ENCODE results near the gene CCDC90B.
A peak's percentile ranks its signal among the peaks of the same experiment; 100 is the strongest.
"Not testable (repeated sequence)": the region's sequence is repeated elsewhere in the genome, so short reads cannot be mapped to it uniquely, and the experiment has no call there.

The CCDC90B gene
- 33.3 to 35.1 (median 34.5) reads per million in 3 donors for total RNA-seq

GRCh38 chr11:83285771-83286528 is at the start of gene CCDC90B:
TSS of gene CCDC90B (minus strand) at chr11:83286367. CDS start at chr11:83285972, 395 bp downstream.
- H3K4me1 ChIP-seq (ENCODE audit: control insufficient read depth, insufficient read depth, low read length, poor library complexity, severe bottlenecking): peaks cover 4% of the 10 kb centered on the region
- no peaks in the 10 kb centered on the region for H3K27me3 ChIP-seq (replicated peaks; ENCODE audit: control insufficient read depth, insufficient read depth, low read length, poor library complexity, severe bottlenecking)
- H3K36me3 ChIP-seq (ENCODE audit: control insufficient read depth, insufficient read depth, low read length): no peaks in the 10 kb centered on the region
- H3K27ac ChIP-seq (ENCODE audit: insufficient read depth, low read length, poor library complexity, severe bottlenecking): peak within 1 kb of the TSS; percentile 97
- no peaks in the 10 kb centered on the region for H3K9me3 ChIP-seq (ENCODE audit: control insufficient read depth, low read length)
- peak within 1 kb of the TSS; percentile 95 for H3K4me3 ChIP-seq (ENCODE audit: insufficient read depth, low read depth, low read length, poor library complexity, severe bottlenecking)
- DNase-seq: peak; percentile 83 to 91 (median 90)

- Histone ChIP-seq H3K4me1 (ENCODE audit: control insufficient read depth, insufficient read depth, low read length, poor library complexity, severe bottlenecking) (no peaks in the 10 kb centered on the region), H3K9me3 (ENCODE audit: control insufficient read depth, low read length) (no peaks in the 10 kb centered on the region), H3K27me3 (replicated peaks; ENCODE audit: control insufficient read depth, insufficient read depth, low read length, poor library complexity, severe bottlenecking) (no peaks in the 10 kb centered on the region), H3K36me3 (ENCODE audit: control insufficient read depth, insufficient read depth, low read length) (no peaks in the 10 kb centered on the region), H3K4me3 (ENCODE audit: insufficient read depth, low read depth, low read length, poor library complexity, severe bottlenecking) (no peak overlapping the region), H3K27ac (ENCODE audit: insufficient read depth, low read length, poor library complexity, severe bottlenecking) (no peak overlapping the region)
- DNase-seq: no peak
Measured at GRCh38 chr11:83335446-83336070, 49.4 kb upstream of the CCDC90B start.

- H3K9me3 ChIP-seq (ENCODE audit: control insufficient read depth, low read length): no peaks in the 10 kb centered on the region
- H3K27me3 ChIP-seq (replicated peaks; ENCODE audit: control insufficient read depth, insufficient read depth, low read length, poor library complexity, severe bottlenecking): no peaks in the 10 kb centered on the region
- H3K4me3 ChIP-seq (ENCODE audit: insufficient read depth, low read depth, low read length, poor library complexity, severe bottlenecking): no peak overlapping the region
- no peak for DNase-seq
- H3K36me3 ChIP-seq (ENCODE audit: control insufficient read depth, insufficient read depth, low read length): no peaks in the 10 kb centered on the region
- no peak overlapping the region for H3K27ac ChIP-seq (ENCODE audit: insufficient read depth, low read length, poor library complexity, severe bottlenecking)
- H3K4me1 ChIP-seq (ENCODE audit: control insufficient read depth, insufficient read depth, low read length, poor library complexity, severe bottlenecking): no peaks in the 10 kb centered on the region
Measured at GRCh38 chr11:83330303-83330702, 44.1 kb upstream of the CCDC90B start.

DNA sequence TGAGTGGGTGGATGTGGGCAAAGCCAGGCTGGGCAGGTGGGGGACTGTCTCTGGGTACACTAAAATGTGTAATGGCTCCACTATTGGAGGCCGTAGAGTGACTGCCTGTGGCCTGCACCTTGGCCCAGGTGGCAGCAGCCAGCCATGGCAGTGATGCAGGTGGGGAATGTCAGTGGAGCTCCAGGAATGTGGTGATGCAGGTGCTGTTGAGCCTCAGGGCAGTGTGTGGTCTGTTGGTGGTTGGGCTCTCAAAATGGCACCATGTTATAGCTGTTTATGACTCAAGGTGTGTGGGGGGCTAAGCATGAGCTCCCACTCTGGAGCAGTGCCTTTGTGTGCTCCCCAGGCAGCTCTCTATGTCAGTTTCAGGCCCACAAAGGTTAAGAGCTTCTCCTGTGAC is 40.2 kb upstream of the CCDC90B start:
- no peaks in the 10 kb centered on the region for H3K9me3 ChIP-seq (ENCODE audit: control insufficient read depth, low read length)
- no peaks in the 10 kb centered on the region for H3K36me3 ChIP-seq (ENCODE audit: control insufficient read depth, insufficient read depth, low read length)
- no peaks in the 10 kb centered on the region for H3K27me3 ChIP-seq (replicated peaks; ENCODE audit: control insufficient read depth, insufficient read depth, low read length, poor library complexity, severe bottlenecking)
- H3K27ac ChIP-seq (ENCODE audit: insufficient read depth, low read length, poor library complexity, severe bottlenecking): no peak overlapping the region
- no peak for DNase-seq
- no peaks in the 10 kb centered on the region for H3K4me1 ChIP-seq (ENCODE audit: control insufficient read depth, insufficient read depth, low read length, poor library complexity, severe bottlenecking)
- H3K4me3 ChIP-seq (ENCODE audit: insufficient read depth, low read depth, low read length, poor library complexity, severe bottlenecking): no peak overlapping the region

- H3K27ac ChIP-seq (ENCODE audit: insufficient read depth, low read length, poor library complexity, severe bottlenecking): no peak overlapping the region
- no peaks in the 10 kb centered on the region for H3K9me3 ChIP-seq (ENCODE audit: control insufficient read depth, low read length)
- no peaks in the 10 kb centered on the region for H3K4me1 ChIP-seq (ENCODE audit: control insufficient read depth, insufficient read depth, low read length, poor library complexity, severe bottlenecking)
- no peaks in the 10 kb centered on the region for H3K36me3 ChIP-seq (ENCODE audit: control insufficient read depth, insufficient read depth, low read length)
- H3K4me3 ChIP-seq (ENCODE audit: insufficient read depth, low read depth, low read length, poor library complexity, severe bottlenecking): no peak overlapping the region
- DNase-seq: no peak
- no peaks in the 10 kb centered on the region for H3K27me3 ChIP-seq (replicated peaks; ENCODE audit: control insufficient read depth, insufficient read depth, low read length, poor library complexity, severe bottlenecking)
Measured at GRCh38 chr11:83319346-83319745, 33.2 kb upstream of the CCDC90B start.

DNA sequence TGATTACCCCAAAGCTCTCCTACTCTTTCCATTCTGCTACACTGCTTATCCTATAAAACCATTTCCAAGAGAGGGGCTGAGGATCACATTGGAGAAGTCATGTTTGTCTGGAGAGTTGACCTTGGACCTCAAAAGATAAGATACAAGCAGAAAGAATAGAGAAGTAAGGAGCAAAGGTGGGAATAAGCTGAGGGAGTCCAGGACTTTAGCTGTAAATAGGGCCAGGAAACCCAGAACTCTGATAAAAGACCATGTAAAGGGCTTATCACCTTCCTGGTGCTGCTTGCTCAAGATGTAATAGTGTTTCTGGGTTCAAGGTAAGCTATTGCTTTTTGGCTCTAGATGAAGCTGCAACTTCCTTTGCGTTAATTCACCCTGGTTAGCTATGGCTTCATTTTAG is 32.8 kb upstream of the CCDC90B start:
- Histone ChIP-seq H3K27ac (ENCODE audit: insufficient read depth, low read length, poor library complexity, severe bottlenecking) (no peak overlapping the region), H3K4me3 (ENCODE audit: insufficient read depth, low read depth, low read length, poor library complexity, severe bottlenecking) (no peak overlapping the region), H3K27me3 (replicated peaks; ENCODE audit: control insufficient read depth, insufficient read depth, low read length, poor library complexity, severe bottlenecking) (no peaks in the 10 kb centered on the region), H3K9me3 (ENCODE audit: control insufficient read depth, low read length) (no peaks in the 10 kb centered on the region), H3K4me1 (ENCODE audit: control insufficient read depth, insufficient read depth, low read length, poor library complexity, severe bottlenecking) (no peaks in the 10 kb centered on the region), H3K36me3 (ENCODE audit: control insufficient read depth, insufficient read depth, low read length) (no peaks in the 10 kb centered on the region)
- no peak for DNase-seq

GRCh38 chr11:83317757-83318690 is 31.9 kb upstream of the CCDC90B start:
- no peaks in the 10 kb centered on the region for H3K27me3 ChIP-seq (replicated peaks; ENCODE audit: control insufficient read depth, insufficient read depth, low read length, poor library complexity, severe bottlenecking)
- no peaks in the 10 kb centered on the region for H3K9me3 ChIP-seq (ENCODE audit: control insufficient read depth, low read length)
- no peak overlapping the region for H3K27ac ChIP-seq (ENCODE audit: insufficient read depth, low read length, poor library complexity, severe bottlenecking)
- no peak for DNase-seq
- H3K4me3 ChIP-seq (ENCODE audit: insufficient read depth, low read depth, low read length, poor library complexity, severe bottlenecking): no peak overlapping the region
- no peaks in the 10 kb centered on the region for H3K36me3 ChIP-seq (ENCODE audit: control insufficient read depth, insufficient read depth, low read length)
- no peaks in the 10 kb centered on the region for H3K4me1 ChIP-seq (ENCODE audit: control insufficient read depth, insufficient read depth, low read length, poor library complexity, severe bottlenecking)

- not testable (repeated sequence) for DNase-seq; H3K27me3 ChIP-seq (replicated peaks; ENCODE audit: control insufficient read depth, insufficient read depth, low read length, poor library complexity, severe bottlenecking); H3K36me3 ChIP-seq (ENCODE audit: control insufficient read depth, insufficient read depth, low read length); H3K27ac ChIP-seq (ENCODE audit: insufficient read depth, low read length, poor library complexity, severe bottlenecking); H3K4me1 ChIP-seq (ENCODE audit: control insufficient read depth, insufficient read depth, low read length, poor library complexity, severe bottlenecking); H3K4me3 ChIP-seq (ENCODE audit: insufficient read depth, low read depth, low read length, poor library complexity, severe bottlenecking); H3K9me3 ChIP-seq (ENCODE audit: control insufficient read depth, low read length)
Measured at GRCh38 chr11:83316897-83317268, 30.7 kb upstream of the CCDC90B start.

- not testable (repeated sequence) for H3K27me3 ChIP-seq (replicated peaks; ENCODE audit: control insufficient read depth, insufficient read depth, low read length, poor library complexity, severe bottlenecking); DNase-seq; H3K4me3 ChIP-seq (ENCODE audit: insufficient read depth, low read depth, low read length, poor library complexity, severe bottlenecking); H3K27ac ChIP-seq (ENCODE audit: insufficient read depth, low read length, poor library complexity, severe bottlenecking); H3K36me3 ChIP-seq (ENCODE audit: control insufficient read depth, insufficient read depth, low read length); H3K4me1 ChIP-seq (ENCODE audit: control insufficient read depth, insufficient read depth, low read length, poor library complexity, severe bottlenecking); H3K9me3 ChIP-seq (ENCODE audit: control insufficient read depth, low read length)
Measured at GRCh38 chr11:83316143-83316896, 30.2 kb upstream of the CCDC90B start.

Data from effector memory CD4-positive, alpha-beta T cell (primary cell).